ENCODE measurements around the gene CXorf66. TPM values are rescaled to one million over a fixed set of nuclear protein-coding genes. Genes with fewer than 3 reads are reported as not detected.

Gene CXorf66
- total and polyA plus RNA-seq, 4 donors = not detected

DNA sequence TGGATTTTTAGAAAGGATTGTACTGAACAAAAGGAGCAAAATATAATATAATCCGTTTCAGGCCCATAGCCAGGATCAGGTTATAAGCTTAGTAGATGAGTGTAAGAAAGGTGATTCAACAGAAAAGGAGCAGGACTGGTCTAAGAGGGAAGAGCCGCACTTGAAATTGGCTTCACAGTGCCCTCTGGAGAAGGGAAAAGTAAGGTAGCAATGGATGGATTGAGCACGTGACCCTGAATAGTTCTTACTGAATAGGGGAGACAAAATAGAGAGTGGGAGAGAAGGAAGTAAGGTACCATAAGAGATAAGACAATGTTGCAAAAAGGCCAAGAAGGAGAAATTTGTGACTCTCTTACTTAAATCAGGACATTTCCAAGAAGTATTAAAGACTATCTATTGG lies 15.6 kb downstream of the CXorf66 start:
- ATAC-seq (ENCODE audit: insufficient read depth, low FRiP score) (no peak), DNase-seq (no peak)
- no peak overlapping the region for H3K9ac ChIP-seq (ENCODE audit: insufficient read depth in 1 of 2, low read length in 2 of 2)
- peaks cover 0 to 2% (median 0%) of the 10 kb centered on the region in 3 donors for H3K27me3 ChIP-seq (ENCODE audit: control insufficient read depth in 3 of 3, insufficient read depth in 3 of 3, low read length in 2 of 3)
- H3K36me3 ChIP-seq (ENCODE audit: control insufficient read depth in 4 of 4, insufficient read depth in 4 of 4, low read length in 4 of 4) = no peaks in the 10 kb centered on the region
- 52 to 76% methylated on average over 3 of the region's 3 CpGs for WGBS, 2 donors
- H3K27ac ChIP-seq (ENCODE audit: low read depth in 1 of 2, low read length in 1 of 2) = no peak overlapping the region
- H3K4me1 ChIP-seq (ENCODE audit: control insufficient read depth in 5 of 5, insufficient read depth in 5 of 5, low read length in 5 of 5) = no peaks in the 10 kb centered on the region
- no peaks in the 10 kb centered on the region for H3K9me3 ChIP-seq (ENCODE audit: control insufficient read depth in 4 of 4, insufficient read depth in 3 of 4, low read length in 3 of 4)
- no peak overlapping the region for H3K4me3 ChIP-seq
- TF ChIP-seq, protein P1, sequence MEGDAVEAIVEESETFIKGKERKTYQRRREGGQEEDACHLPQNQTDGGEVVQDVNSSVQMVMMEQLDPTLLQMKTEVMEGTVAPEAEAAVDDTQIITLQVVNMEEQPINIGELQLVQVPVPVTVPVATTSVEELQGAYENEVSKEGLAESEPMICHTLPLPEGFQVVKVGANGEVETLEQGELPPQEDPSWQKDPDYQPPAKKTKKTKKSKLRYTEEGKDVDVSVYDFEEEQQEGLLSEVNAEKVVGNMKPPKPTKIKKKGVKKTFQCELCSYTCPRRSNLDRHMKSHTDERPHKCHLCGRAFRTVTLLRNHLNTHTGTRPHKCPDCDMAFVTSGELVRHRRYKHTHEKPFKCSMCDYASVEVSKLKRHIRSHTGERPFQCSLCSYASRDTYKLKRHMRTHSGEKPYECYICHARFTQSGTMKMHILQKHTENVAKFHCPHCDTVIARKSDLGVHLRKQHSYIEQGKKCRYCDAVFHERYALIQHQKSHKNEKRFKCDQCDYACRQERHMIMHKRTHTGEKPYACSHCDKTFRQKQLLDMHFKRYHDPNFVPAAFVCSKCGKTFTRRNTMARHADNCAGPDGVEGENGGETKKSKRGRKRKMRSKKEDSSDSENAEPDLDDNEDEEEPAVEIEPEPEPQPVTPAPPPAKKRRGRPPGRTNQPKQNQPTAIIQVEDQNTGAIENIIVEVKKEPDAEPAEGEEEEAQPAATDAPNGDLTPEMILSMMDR (IDR thresholded peaks at IDR 0.05; ENCODE audit: control extremely low read depth, extremely low read depth) = no peak

DNA sequence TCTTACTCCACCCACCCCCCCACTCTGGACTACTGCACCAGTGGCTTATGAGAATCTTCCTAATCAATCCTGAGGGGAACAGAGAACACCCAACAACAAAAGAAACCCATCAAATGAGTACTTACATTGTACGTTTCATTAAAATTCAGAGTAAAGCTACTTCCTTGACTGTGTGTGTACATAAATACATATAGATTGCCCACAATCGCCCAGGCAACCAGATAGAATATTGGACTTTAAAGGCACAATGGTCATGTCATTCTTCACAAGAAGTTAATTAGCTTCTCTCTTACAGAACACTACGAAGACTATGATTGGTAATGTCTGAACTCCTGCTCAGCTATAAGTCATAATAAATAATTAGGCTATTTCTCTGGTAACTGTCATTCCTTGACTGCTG lies 20.2 kb downstream of the CXorf66 start:
- ATAC-seq (ENCODE audit: insufficient read depth, low FRiP score) (no peak), DNase-seq (no peak)
- Histone ChIP-seq H3K27ac (ENCODE audit: low read depth in 1 of 2, low read length in 1 of 2) (no peak overlapping the region), H3K4me3 (no peak overlapping the region), H3K27me3 (ENCODE audit: control insufficient read depth in 3 of 3, insufficient read depth in 3 of 3, low read length in 2 of 3) (peaks cover 0 to 2% (median 0%) of the 10 kb centered on the region in 3 donors), H3K4me1 (ENCODE audit: control insufficient read depth in 5 of 5, insufficient read depth in 5 of 5, low read length in 5 of 5) (no peaks in the 10 kb centered on the region), H3K9me3 (ENCODE audit: control insufficient read depth in 4 of 4, insufficient read depth in 3 of 4, low read length in 3 of 4) (no peaks in the 10 kb centered on the region), H3K36me3 (ENCODE audit: control insufficient read depth in 4 of 4, insufficient read depth in 4 of 4, low read length in 4 of 4) (no peaks in the 10 kb centered on the region), H3K9ac (ENCODE audit: insufficient read depth in 1 of 2, low read length in 2 of 2) (no peak overlapping the region)
- TF ChIP-seq, protein P1 (IDR thresholded peaks at IDR 0.05; ENCODE audit: control extremely low read depth, extremely low read depth) = no peak
- 57 to 86% methylated on average over 3 of the region's 3 CpGs for WGBS, 2 donors

DNA sequence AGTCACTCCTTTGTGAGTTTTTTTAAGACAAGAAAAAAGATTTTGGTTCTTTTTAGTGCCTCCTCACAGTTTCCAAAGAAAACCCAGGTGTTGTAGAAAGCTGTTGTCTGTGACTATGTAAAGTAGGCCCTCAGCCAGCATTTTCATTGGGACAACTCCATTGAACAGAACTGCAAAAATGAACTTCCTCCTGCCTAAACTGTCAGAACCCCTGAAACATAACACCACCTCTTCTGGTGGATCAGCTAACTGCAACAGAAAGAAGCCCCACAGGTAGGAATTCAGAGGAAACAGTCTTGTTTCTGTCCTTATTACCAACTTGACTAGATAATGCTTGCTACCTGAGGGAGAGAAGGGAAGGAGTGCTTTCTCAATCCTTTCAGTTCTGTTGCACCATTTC lies 29.1 kb downstream of the CXorf66 start:
- Histone ChIP-seq H3K4me3 (no peak overlapping the region), H3K4me1 (ENCODE audit: control insufficient read depth in 5 of 5, insufficient read depth in 5 of 5, low read length in 5 of 5) (no peaks in the 10 kb centered on the region), H3K27me3 (ENCODE audit: control insufficient read depth in 3 of 3, insufficient read depth in 3 of 3, low read length in 2 of 3) (no peaks in the 10 kb centered on the region), H3K9me3 (ENCODE audit: control insufficient read depth in 4 of 4, insufficient read depth in 3 of 4, low read length in 3 of 4) (no peaks in the 10 kb centered on the region), H3K9ac (ENCODE audit: insufficient read depth in 1 of 2, low read length in 2 of 2) (no peak overlapping the region), H3K27ac (ENCODE audit: low read depth in 1 of 2, low read length in 1 of 2) (no peak overlapping the region), H3K36me3 (ENCODE audit: control insufficient read depth in 4 of 4, insufficient read depth in 4 of 4, low read length in 4 of 4) (no peaks in the 10 kb centered on the region)
- ATAC-seq (ENCODE audit: insufficient read depth, low FRiP score) (no peak), DNase-seq (no peak)
- TF ChIP-seq, protein P1 (IDR thresholded peaks at IDR 0.05; ENCODE audit: control extremely low read depth, extremely low read depth) = no peak

DNA sequence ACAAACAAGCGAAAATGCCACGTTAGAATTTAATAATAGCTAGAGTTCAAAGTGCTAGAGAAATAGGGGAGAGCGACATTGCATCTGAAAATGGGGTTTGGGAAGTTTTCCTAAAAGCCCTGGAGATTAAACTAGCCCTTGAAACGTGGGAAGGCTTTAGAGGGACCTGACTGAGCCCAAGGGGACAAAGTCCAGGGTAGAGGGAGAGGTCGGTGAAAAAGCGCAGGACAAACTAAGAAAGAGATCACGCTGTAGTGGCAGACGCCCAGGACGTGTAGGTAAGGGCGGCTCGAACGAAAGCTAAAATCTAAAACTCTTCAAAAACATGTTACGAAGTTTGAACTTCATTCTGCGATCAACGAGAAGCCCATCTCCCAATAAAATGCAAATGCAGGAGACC lies 31.4 kb downstream of the CXorf66 start:
- TF ChIP-seq, protein P1 (IDR thresholded peaks at IDR 0.05; ENCODE audit: control extremely low read depth, extremely low read depth) = no peak
- Histone ChIP-seq H3K36me3 (ENCODE audit: control insufficient read depth in 4 of 4, insufficient read depth in 4 of 4, low read length in 4 of 4) (no peaks in the 10 kb centered on the region), H3K9me3 (ENCODE audit: control insufficient read depth in 4 of 4, insufficient read depth in 3 of 4, low read length in 3 of 4) (no peaks in the 10 kb centered on the region), H3K9ac (ENCODE audit: insufficient read depth in 1 of 2, low read length in 2 of 2) (peak overlapping the region in 1 of 2 donors; percentile 30), H3K4me1 (ENCODE audit: control insufficient read depth in 5 of 5, insufficient read depth in 5 of 5, low read length in 5 of 5) (peaks cover 0 to 8% (median 0%) of the 10 kb centered on the region in 5 donors), H3K27me3 (ENCODE audit: control insufficient read depth in 3 of 3, insufficient read depth in 3 of 3, low read length in 2 of 3) (peaks cover 0 to 6% (median 5%) of the 10 kb centered on the region in 3 donors), H3K4me3 (no peak overlapping the region), H3K27ac (ENCODE audit: low read depth in 1 of 2, low read length in 1 of 2) (peak overlapping the region in 1 of 2 donors; percentile 89)
- 59 to 79% methylated on average over 15 of the region's 15 CpGs for WGBS, 2 donors
- DNase-seq (no peak), ATAC-seq (ENCODE audit: insufficient read depth, low FRiP score) (no peak)
